Liver (tissue), 9 donors: ENCODE results near the gene PPP2R2C. TPM values are rescaled to one million over a fixed set of nuclear protein-coding genes. Genes with fewer than 3 reads are reported as not detected.

Experiments used
- DNase-seq: peaks from one replicate; pipeline ENCODE4 v3.0.0-alpha.2; 2017; ENCODE audit warnings: low spot score
- H3K27ac ChIP-seq, 2 donors: one replicate each; pipeline ENCODE4 v1.7.0; 2013; ENCODE audit warnings: inconsistent platforms in 2 of 2, low read length in 2 of 2, control low read depth in 1 of 2, low read depth in 1 of 2, mild to moderate bottlenecking in 1 of 2
- H3K27me3 ChIP-seq, 4 donors: one replicate each; pipeline versions ENCODE4 v1.6.1 to v1.7.0; 2013; ENCODE audit warnings: low read length in 3 of 4, inconsistent platforms in 1 of 4, mild to moderate bottlenecking in 1 of 4, moderate library complexity in 1 of 4; ENCODE audit not compliant: control insufficient read depth in 4 of 4, insufficient read depth in 4 of 4
- H3K36me3 ChIP-seq, 4 donors: one replicate each; pipeline versions ENCODE4 v1.6.1 to v1.7.0; 2013; ENCODE audit warnings: low read length in 3 of 4, mild to moderate bottlenecking in 3 of 4, low read depth in 1 of 4, moderate library complexity in 1 of 4; ENCODE audit not compliant: control insufficient read depth in 4 of 4, insufficient read depth in 3 of 4
- H3K4me1 ChIP-seq, 4 donors: one replicate each; pipeline versions ENCODE4 v1.6.1 to v1.7.0; 2013; ENCODE audit warnings: low read length in 3 of 4, mild to moderate bottlenecking in 3 of 4, moderate library complexity in 1 of 4; ENCODE audit not compliant: control insufficient read depth in 4 of 4, insufficient read depth in 4 of 4
- H3K4me3 ChIP-seq, 3 donors: one replicate each; pipeline versions ENCODE4 v1.6.1 to v1.7.0; 2013; ENCODE audit warnings: low read length in 3 of 3, control low read depth in 1 of 3, low read depth in 1 of 3, mild to moderate bottlenecking in 1 of 3
- H3K9ac ChIP-seq, 2 donors: one replicate each; pipeline ENCODE4 v1.7.0; 2013; ENCODE audit warnings: low read length in 2 of 2, mild to moderate bottlenecking in 2 of 2, moderate library complexity in 2 of 2, control low read depth in 1 of 2, low read depth in 1 of 2
- H3K9me3 ChIP-seq, 4 donors: one replicate each; pipeline versions ENCODE4 v1.6.1 to v1.7.0; 2013; ENCODE audit warnings: low read length in 3 of 4; ENCODE audit not compliant: control insufficient read depth in 4 of 4
- ATF3 ChIP-seq: IDR thresholded peaks from 2 replicates; pipeline ENCODE4 v1.6.1; 2016; ENCODE audit warnings: antibody characterized with exemption
- EGR1 ChIP-seq, 2 donors: IDR thresholded peaks; 2 replicates each; pipeline ENCODE4 v1.6.1; 2016 to 2018; ENCODE audit warnings: antibody characterized with exemption in 2 of 2, low read depth in 2 of 2
- FOXA1 ChIP-seq: IDR thresholded peaks from 2 replicates; pipeline ENCODE4 v1.6.1; 2016; ENCODE audit warnings: antibody characterized with exemption
- FOXA2 ChIP-seq: IDR thresholded peaks from 2 replicates; pipeline ENCODE4 v1.6.1; 2016; ENCODE audit warnings: antibody characterized with exemption
- GABPA ChIP-seq, 2 donors: IDR thresholded peaks in 1 of 2; conservative IDR thresholded peaks in 1 of 2; 2 replicates each; pipeline ENCODE4 v1.6.1; 2016; ENCODE audit warnings: antibody characterized with exemption in 2 of 2, mild to moderate bottlenecking in 1 of 2, moderate library complexity in 1 of 2
- HNF4A ChIP-seq, 2 donors: conservative IDR thresholded peaks; 2 replicates each; pipeline ENCODE4 v1.6.1; 2016; ENCODE audit warnings: antibody characterized with exemption in 2 of 2, mild to moderate bottlenecking in 2 of 2
- HNF4G ChIP-seq: IDR thresholded peaks from 2 replicates; pipeline ENCODE4 v1.6.1; 2016; ENCODE audit warnings: antibody characterized with exemption
- JUND ChIP-seq, 2 donors: IDR thresholded peaks; 2 replicates each; pipeline ENCODE4 v1.6.1; 2016; ENCODE audit warnings: antibody characterized with exemption in 2 of 2
- NR2F2 ChIP-seq: IDR thresholded peaks from 2 replicates; pipeline ENCODE4 v1.6.1; 2016; ENCODE audit warnings: antibody characterized with exemption
- RAD21 ChIP-seq, 2 donors: IDR thresholded peaks; 2 replicates each; pipeline ENCODE4 v1.6.1; 2016; ENCODE audit warnings: antibody characterized with exemption in 2 of 2, mild to moderate bottlenecking in 2 of 2
- REST ChIP-seq: IDR thresholded peaks from 2 replicates; pipeline ENCODE4 v1.6.1; 2016; ENCODE audit warnings: antibody characterized with exemption, mild to moderate bottlenecking
- RXRA ChIP-seq, 2 donors: IDR thresholded peaks; 2 replicates each; pipeline ENCODE4 v1.6.1; 2017 to 2018; ENCODE audit warnings: antibody characterized with exemption in 2 of 2, mild to moderate bottlenecking in 1 of 2
- SP1 ChIP-seq: IDR thresholded peaks from 2 replicates; pipeline ENCODE4 v1.6.1; 2018; ENCODE audit warnings: antibody characterized with exemption, mild to moderate bottlenecking
- TAF1 ChIP-seq: conservative IDR thresholded peaks from 2 replicates; pipeline ENCODE4 v1.6.1; 2016; ENCODE audit warnings: antibody characterized with exemption, mild to moderate bottlenecking
- YY1 ChIP-seq: IDR thresholded peaks from 2 replicates; pipeline ENCODE4 v1.6.1; 2016; ENCODE audit warnings: antibody characterized with exemption, mild to moderate bottlenecking
- ZBTB33 ChIP-seq: IDR thresholded peaks from 2 replicates; pipeline ENCODE4 v1.6.1; 2016; ENCODE audit warnings: antibody characterized with exemption
- WGBS: extraction: QIAGEN DNeasy Blood & Tissue Kit; methylation state at CpG from one replicate; pipeline ENCODE4 v1.1.7; 2013; 5-methylcytosine and 5-hydroxymethylcytosine counted together
- polyA plus RNA-seq, 2 donors: library from polyadenylated mRNA; stranded (reverse) in 1 of 2; unstranded in 1 of 2; fragments of 200-250 nt in 1 of 2; fragments of >200 nt in 1 of 2; fragmentation: Nextera tagmentation in 1 of 2; extraction: Ambion mirVana in 1 of 2; gene quantifications; one replicate each; pipeline versions ENCODE4 v1.2.1 to v1.2.3, GENCODE V29; 2013 to 2015
- total RNA-seq, 2 donors: library from RNA; depleted of rRNA; stranded (reverse); fragments of >200 nt; gene quantifications; one replicate each; pipeline ENCODE4 v1.2.3, GENCODE V29; 2014
- TF ChIP-seq, protein P1 (sequence below): fragments of 150-350 bp; IDR thresholded peaks from 2 replicates; pipeline ENCODE4 v1.5.1; 2017; ENCODE audit warnings: improper control_type of control experiment, low read depth, low read length; ENCODE audit not compliant: missing input control
- TF ChIP-seq, protein P2 (sequence below): IDR thresholded peaks from 2 replicates; pipeline ENCODE4 v1.6.1; 2016; ENCODE audit warnings: antibody characterized with exemption
- donor health status: healthy.
- donor health status: healthy.
- donor health status: healthy.
- donor health status: healthy.
- donor health status: healthy.

PPP2R2C gene
- total and polyA plus RNA-seq, 4 donors: under 0.01 to 0.01 TPM; not detected in 2

- Histone ChIP-seq H3K27me3 (no peaks in the 10 kb centered on the region), H3K27ac (no peak overlapping the region), H3K9me3 (peaks cover 0 to 2% (median 0%) of the 10 kb centered on the region in 4 donors), H3K36me3 (no peaks in the 10 kb centered on the region), H3K9ac (no peak overlapping the region), H3K4me1 (peaks cover 0 to 4% (median 0%) of the 10 kb centered on the region in 4 donors), H3K4me3 (no peak overlapping the region)
- TF ChIP-seq, protein P1, sequence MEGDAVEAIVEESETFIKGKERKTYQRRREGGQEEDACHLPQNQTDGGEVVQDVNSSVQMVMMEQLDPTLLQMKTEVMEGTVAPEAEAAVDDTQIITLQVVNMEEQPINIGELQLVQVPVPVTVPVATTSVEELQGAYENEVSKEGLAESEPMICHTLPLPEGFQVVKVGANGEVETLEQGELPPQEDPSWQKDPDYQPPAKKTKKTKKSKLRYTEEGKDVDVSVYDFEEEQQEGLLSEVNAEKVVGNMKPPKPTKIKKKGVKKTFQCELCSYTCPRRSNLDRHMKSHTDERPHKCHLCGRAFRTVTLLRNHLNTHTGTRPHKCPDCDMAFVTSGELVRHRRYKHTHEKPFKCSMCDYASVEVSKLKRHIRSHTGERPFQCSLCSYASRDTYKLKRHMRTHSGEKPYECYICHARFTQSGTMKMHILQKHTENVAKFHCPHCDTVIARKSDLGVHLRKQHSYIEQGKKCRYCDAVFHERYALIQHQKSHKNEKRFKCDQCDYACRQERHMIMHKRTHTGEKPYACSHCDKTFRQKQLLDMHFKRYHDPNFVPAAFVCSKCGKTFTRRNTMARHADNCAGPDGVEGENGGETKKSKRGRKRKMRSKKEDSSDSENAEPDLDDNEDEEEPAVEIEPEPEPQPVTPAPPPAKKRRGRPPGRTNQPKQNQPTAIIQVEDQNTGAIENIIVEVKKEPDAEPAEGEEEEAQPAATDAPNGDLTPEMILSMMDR: peak; percentile 36
- no peak for TF ChIP-seq RAD21 (IDR thresholded peaks at IDR 0.05)
- no peak for DNase-seq
- WGBS: 84% methylated on average over 19 of the region's 19 CpGs
These were observed 138.9 kb downstream of the PPP2R2C start for GRCh38 chr4:6333301-6334202.

DNA sequence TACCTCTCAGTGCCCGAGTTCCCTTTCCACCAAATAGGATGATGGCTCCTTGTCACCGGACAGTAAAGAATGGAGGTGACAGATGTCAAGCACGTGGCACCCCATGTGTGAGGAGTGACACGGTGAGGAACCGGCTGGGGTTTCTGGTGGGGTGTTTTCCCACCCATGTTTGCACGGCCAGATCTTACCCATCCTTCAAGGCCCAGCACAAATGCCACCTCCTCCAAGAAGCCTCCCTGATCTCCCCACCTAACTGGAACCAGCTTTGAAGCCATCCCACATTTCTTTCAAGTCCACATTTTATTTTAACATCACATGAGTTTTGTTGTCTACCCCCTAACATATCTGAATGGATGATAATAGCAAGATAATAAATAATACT, 139.8 kb downstream of the PPP2R2C start:
- Histone ChIP-seq H3K9ac (no peak overlapping the region), H3K4me1 (peaks cover 0 to 4% (median 0%) of the 10 kb centered on the region in 4 donors), H3K27ac (no peak overlapping the region), H3K4me3 (no peak overlapping the region), H3K27me3 (no peaks in the 10 kb centered on the region), H3K9me3 (peaks cover 0 to 2% (median 0%) of the 10 kb centered on the region in 4 donors), H3K36me3 (no peaks in the 10 kb centered on the region)
- DNase-seq: no peak
- WGBS: 78% methylated on average over 6 of the region's 6 CpGs
- TF ChIP-seq SP1 (no peak), TAF1 (no peak), RAD21 (IDR thresholded peaks at IDR 0.05) (no peak), YY1 (no peak), ZBTB33 (no peak), NR2F2 (no peak), FOXA1 (no peak), FOXA2 (no peak), HNF4G (no peak), RXRA (IDR thresholded peaks at IDR 0.05) (no peak), REST (no peak), GABPA (IDR thresholded peaks at IDR 0.05 in 1 of 2, conservative IDR thresholded peaks at IDR 0.05 in 1 of 2) (no peak), ATF3 (no peak), JUND (IDR thresholded peaks at IDR 0.05) (no peak), HNF4A (conservative IDR thresholded peaks at IDR 0.05) (no peak), EGR1 (IDR thresholded peaks at IDR 0.05; ENCODE audit: low read depth in 2 of 2) (no peak)
- TF ChIP-seq, protein P1: no peak
- TF ChIP-seq, protein P2, sequence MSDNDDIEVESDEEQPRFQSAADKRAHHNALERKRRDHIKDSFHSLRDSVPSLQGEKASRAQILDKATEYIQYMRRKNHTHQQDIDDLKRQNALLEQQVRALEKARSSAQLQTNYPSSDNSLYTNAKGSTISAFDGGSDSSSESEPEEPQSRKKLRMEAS: no peak
